OCI-LY7 (cell line): ENCODE measurements around the gene GRAP2. TPM values are rescaled to one million over a fixed set of nuclear protein-coding genes. Genes with fewer than 3 reads are reported as not detected.

ENCODE experiments used
- BruUV-seq: library from RNA; stranded (reverse); fragments of 400-500 nt; replicated peaks from 2 replicates; lab custom pipeline; 2021; lab: Mats Ljungman, UMichigan
- CTCF ChIA-PET: fragments of 300-600 bp; sonication (Branson Sonifier 250); formaldehyde crosslinking; loops from one replicate; lab custom pipeline; 2022; ENCODE audit warnings: antibody characterized with exemption; ENCODE audit not compliant: unreplicated experiment; lab: Charles Lee
- POLR2A ChIA-PET: fragments of 300-600 bp; sonication (Branson Sonifier 250); formaldehyde crosslinking; loops from one replicate; lab custom pipeline; 2022; ENCODE audit warnings: antibody characterized with exemption; lab: Charles Lee
- DNase-seq: peaks from one replicate; pipeline ENCODE4 v3.0.0-alpha.2; 2015; ENCODE audit warnings: low spot score
- H2AFZ ChIP-seq: fragments of 200-600 bp; sonication (generic), shearing (Covaris generic); 2 replicates; pipeline ENCODE4 v1.6.1; 2014; ENCODE audit warnings: mild to moderate bottlenecking, antibody characterized with exemption, low read length, moderate library complexity
- H3K27ac ChIP-seq: fragments of 200-600 bp; sonication (generic); 2 replicates; pipeline ENCODE4 v1.5.1; 2014; ENCODE audit warnings: mixed run types, low read depth, mild to moderate bottlenecking, moderate library complexity, low read length, inconsistent platforms; ENCODE audit not compliant: poor library complexity, severe bottlenecking
- H3K36me3 ChIP-seq: fragments of 200-600 bp; sonication (generic); 2 replicates; pipeline ENCODE4 v1.6.1; 2014; ENCODE audit warnings: mild to moderate bottlenecking, antibody characterized with exemption, low read length, moderate library complexity, mixed read lengths; ENCODE audit not compliant: insufficient read depth
- H3K4me1 ChIP-seq: fragments of 200-600 bp; sonication (generic); 2 replicates; pipeline ENCODE4 v1.5.1; 2014; ENCODE audit warnings: mild to moderate bottlenecking, low read length; ENCODE audit not compliant: insufficient read depth, poor library complexity, severe bottlenecking
- H3K4me2 ChIP-seq: fragments of 200-600 bp; sonication (generic); 2 replicates; pipeline ENCODE4 v1.6.1; 2014; ENCODE audit warnings: mild to moderate bottlenecking, low read length
- H3K4me3 ChIP-seq: fragments of 200-600 bp; sonication (generic); 2 replicates; pipeline ENCODE4 v1.5.1; 2014; ENCODE audit warnings: mild to moderate bottlenecking, low read depth, low read length; ENCODE audit not compliant: poor library complexity, severe bottlenecking
- H3K79me2 ChIP-seq: fragments of 200-600 bp; sonication (generic); 2 replicates; pipeline ENCODE4 v1.6.1; 2016; ENCODE audit warnings: low read depth, mild to moderate bottlenecking, low read length, moderate library complexity, mixed read lengths; ENCODE audit not compliant: insufficient read depth
- H3K9me2 ChIP-seq: fragments of 200-600 bp; sonication (generic); 2 replicates; pipeline ENCODE4 v1.6.1; 2016; ENCODE audit warnings: mild to moderate bottlenecking, low read length, mixed read lengths; ENCODE audit not compliant: insufficient read depth
- H3K9me3 ChIP-seq: fragments of 200-600 bp; sonication (generic); 2 replicates; pipeline ENCODE4 v1.6.1; 2014; ENCODE audit warnings: mild to moderate bottlenecking, mixed run types, low read length, mixed read lengths
- H4K20me1 ChIP-seq: fragments of 200-600 bp; sonication (generic); 2 replicates; pipeline ENCODE4 v1.6.1; 2014; ENCODE audit warnings: mild to moderate bottlenecking, antibody characterized with exemption, low read length, moderate library complexity, mixed read lengths; ENCODE audit not compliant: insufficient read depth
- EZH2phosphoT487 ChIP-seq: fragments of 200-600 bp; sonication (generic); IDR thresholded peaks from 2 replicates; pipeline ENCODE4 v1.6.1; 2018; ENCODE audit warnings: low read depth, borderline replicate concordance, mild to moderate bottlenecking, mixed run types, antibody characterized with exemption, low read length, moderate library complexity, mixed read lengths
- intact Hi-C: fragments of 100-400 bp; cut with micrococcal nuclease; formaldehyde crosslinking; loops from one replicate; pipeline ENCODE4 v1.10.0; 2022; ENCODE audit not compliant: unreplicated experiment
- total RNA-seq, 2 experiments: library from RNA; depleted of rRNA in 1 of 2; stranded (reverse); fragments of >200 nt in 1 of 2; shearing (Covaris generic) in 1 of 2; gene quantifications; 2 replicates each; pipeline ENCODE4 v1.2.3, GENCODE V29; 2014 to 2022
- TF ChIP-seq, protein P1 (sequence below): fragments of 200-600 bp; sonication (generic); conservative IDR thresholded peaks from 2 replicates; pipeline ENCODE4 v1.5.1; 2014; ENCODE audit warnings: mild to moderate bottlenecking, antibody characterized with exemption, low read length, moderate library complexity, mixed read lengths

Gene GRAP2
- total RNA-seq, 2 experiments from 2014 or later: not detected

DNA sequence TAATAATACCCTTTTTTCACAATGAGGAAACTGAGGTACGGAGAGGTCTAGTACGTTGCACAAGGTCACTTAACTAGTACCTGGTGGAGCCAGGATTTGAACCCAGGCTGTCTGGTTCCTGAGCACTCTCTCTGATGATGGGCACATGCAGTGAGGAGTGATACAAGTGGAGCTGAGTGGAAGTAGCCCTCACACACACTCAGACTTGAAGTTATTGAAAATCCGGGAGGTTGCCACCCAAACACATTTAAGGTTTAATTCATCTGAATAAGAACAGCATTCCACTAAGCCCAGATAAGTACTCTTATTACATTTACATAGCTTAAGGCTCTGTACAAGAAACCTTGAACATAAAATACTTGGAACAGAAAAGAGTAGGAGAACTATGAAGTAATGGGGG lies 4.8 kb downstream of the GRAP2 start:
- ChIA-PET CTCF (no interaction called here), POLR2A (no interaction called here)
- no TSS peak for BruUV-seq
- Histone ChIP-seq H2AFZ (no peak overlapping the region), H3K36me3 (no peaks in the 10 kb centered on the region), H3K79me2 (no peaks in the 10 kb centered on the region), H3K4me1 (peaks cover 6% of the 10 kb centered on the region), H3K9me3 (no peaks in the 10 kb centered on the region), H4K20me1 (no peaks in the 10 kb centered on the region), H3K27ac (no peak overlapping the region), H3K4me3 (no peak overlapping the region), H3K9me2 (no peaks in the 10 kb centered on the region), H3K4me2 (no peak overlapping the region)
- TF ChIP-seq EZH2phosphoT487: no peak
- TF ChIP-seq, protein P1, sequence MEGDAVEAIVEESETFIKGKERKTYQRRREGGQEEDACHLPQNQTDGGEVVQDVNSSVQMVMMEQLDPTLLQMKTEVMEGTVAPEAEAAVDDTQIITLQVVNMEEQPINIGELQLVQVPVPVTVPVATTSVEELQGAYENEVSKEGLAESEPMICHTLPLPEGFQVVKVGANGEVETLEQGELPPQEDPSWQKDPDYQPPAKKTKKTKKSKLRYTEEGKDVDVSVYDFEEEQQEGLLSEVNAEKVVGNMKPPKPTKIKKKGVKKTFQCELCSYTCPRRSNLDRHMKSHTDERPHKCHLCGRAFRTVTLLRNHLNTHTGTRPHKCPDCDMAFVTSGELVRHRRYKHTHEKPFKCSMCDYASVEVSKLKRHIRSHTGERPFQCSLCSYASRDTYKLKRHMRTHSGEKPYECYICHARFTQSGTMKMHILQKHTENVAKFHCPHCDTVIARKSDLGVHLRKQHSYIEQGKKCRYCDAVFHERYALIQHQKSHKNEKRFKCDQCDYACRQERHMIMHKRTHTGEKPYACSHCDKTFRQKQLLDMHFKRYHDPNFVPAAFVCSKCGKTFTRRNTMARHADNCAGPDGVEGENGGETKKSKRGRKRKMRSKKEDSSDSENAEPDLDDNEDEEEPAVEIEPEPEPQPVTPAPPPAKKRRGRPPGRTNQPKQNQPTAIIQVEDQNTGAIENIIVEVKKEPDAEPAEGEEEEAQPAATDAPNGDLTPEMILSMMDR: no peak
- intact Hi-C loops: no loop called here
- no peak for DNase-seq

DNA sequence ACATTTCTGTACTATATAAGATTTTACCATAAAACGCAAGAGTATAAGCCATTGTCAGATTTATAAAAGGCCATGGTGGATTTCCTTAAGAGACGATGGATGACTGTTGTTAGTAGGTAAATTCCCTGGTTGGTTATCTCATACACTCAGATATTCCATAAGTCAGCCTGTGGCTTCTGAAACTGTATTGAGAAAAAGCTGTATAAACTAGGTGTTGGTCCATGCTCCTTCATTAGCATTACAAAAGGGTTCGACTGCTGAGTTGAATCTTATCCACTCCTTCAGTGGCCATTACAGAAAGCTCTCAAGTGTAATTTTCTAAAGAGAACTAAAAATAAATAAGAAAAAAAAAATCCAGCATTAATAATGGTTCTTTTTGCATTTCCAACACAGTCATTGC lies 5.3 kb downstream of the GRAP2 start:
- ChIA-PET CTCF (no interaction called here), POLR2A (no interaction called here)
- no peak for DNase-seq
- no peaks in the 10 kb centered on the region for H3K9me3 ChIP-seq
- no TSS peak for BruUV-seq
- intact Hi-C loops: no loop called here
- H3K36me3 ChIP-seq: no peaks in the 10 kb centered on the region
- peaks cover under 1% of the 10 kb centered on the region for H3K4me1 ChIP-seq
- H3K9me2 ChIP-seq: no peaks in the 10 kb centered on the region
- no peak overlapping the region for H2AFZ ChIP-seq
- no peaks in the 10 kb centered on the region for H3K79me2 ChIP-seq
- H3K4me2 ChIP-seq: no peak overlapping the region
- no peak for TF ChIP-seq EZH2phosphoT487
- TF ChIP-seq, protein P1: no peak
- H4K20me1 ChIP-seq: no peaks in the 10 kb centered on the region
- no peak overlapping the region for H3K27ac ChIP-seq
- no peak overlapping the region for H3K4me3 ChIP-seq

DNA sequence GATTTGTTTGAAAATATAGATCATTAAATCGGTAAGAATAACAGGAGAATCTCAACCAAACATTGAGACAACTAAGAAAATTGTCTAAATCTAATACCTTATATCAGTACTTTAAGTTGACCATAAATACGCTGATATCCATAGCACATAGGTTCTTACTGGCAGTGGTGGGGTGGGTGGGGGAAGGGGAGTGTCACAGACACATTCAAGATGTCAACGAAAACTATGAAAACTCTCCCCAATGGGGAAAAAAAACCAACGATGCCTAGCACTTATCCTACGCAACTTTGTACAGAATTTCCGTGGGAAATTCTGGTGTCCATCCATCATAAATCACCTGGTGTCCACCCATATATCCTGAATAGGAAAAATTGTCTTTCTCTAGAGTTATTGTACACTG lies 6.2 kb downstream of the GRAP2 start:
- intact Hi-C loops: no loop called here
- no peaks in the 10 kb centered on the region for H3K36me3 ChIP-seq
- no peak overlapping the region for H3K27ac ChIP-seq
- no peaks in the 10 kb centered on the region for H3K9me3 ChIP-seq
- H4K20me1 ChIP-seq: no peaks in the 10 kb centered on the region
- H3K4me2 ChIP-seq: no peak overlapping the region
- no peak overlapping the region for H3K4me3 ChIP-seq
- H2AFZ ChIP-seq: no peak overlapping the region
- no peaks in the 10 kb centered on the region for H3K9me2 ChIP-seq
- no peaks in the 10 kb centered on the region for H3K79me2 ChIP-seq
- DNase-seq: no peak
- TF ChIP-seq, protein P1: no peak
- no peak for TF ChIP-seq EZH2phosphoT487
- no TSS peak for BruUV-seq
- POLR2A ChIA-PET: no interaction called here
- CTCF ChIA-PET: no interaction called here
- no peaks in the 10 kb centered on the region for H3K4me1 ChIP-seq
